Transverse colon (tissue), 4 donors: ENCODE results near the gene JAZF1. TPM values are rescaled to one million over a fixed set of nuclear protein-coding genes. Genes with fewer than 3 reads are reported as not detected.

Source experiments
- DNase-seq: peaks from one replicate; pipeline ENCODE4 v3.0.0-alpha.2; 2019
- H3K27ac ChIP-seq, 4 donors: fragments of 200-600 bp; sonication (generic); 2 replicates each; pipeline ENCODE4 v1.5.1; 2016 to 2018; ENCODE audit warnings: inconsistent platforms in 4 of 4
- H3K27me3 ChIP-seq: fragments of 200-600 bp; sonication (generic); 2 replicates; pipeline ENCODE4 v1.5.1; 2017; ENCODE audit warnings: inconsistent platforms
- H3K36me3 ChIP-seq, 4 donors: fragments of 200-600 bp; sonication (generic); 2 replicates each; pipeline ENCODE4 v1.5.1; 2017 to 2019; ENCODE audit warnings: inconsistent platforms in 4 of 4
- H3K4me1 ChIP-seq, 4 donors: fragments of 200-600 bp; sonication (generic); 2 replicates each; pipeline ENCODE4 v1.5.1; 2017 to 2020; ENCODE audit warnings: inconsistent platforms in 4 of 4
- H3K4me3 ChIP-seq, 4 donors: fragments of 200-600 bp; sonication (generic); 1 replicate in 1 of 4; 2 replicates in 3 of 4; pipeline versions ENCODE4 v1.5.1 to v1.6.1; 2017 to 2019; ENCODE audit warnings: inconsistent platforms in 4 of 4
- H3K9me3 ChIP-seq, 2 donors: fragments of 200-600 bp; sonication (generic); 2 replicates each; pipeline ENCODE4 v1.5.1; 2017 to 2019; ENCODE audit warnings: inconsistent platforms in 2 of 2
- EP300 ChIP-seq: sonication (generic); formaldehyde crosslinking; IDR thresholded peaks from one replicate; pipeline ENCODE4 v1.6.1; 2017; ENCODE audit warnings: antibody characterized with exemption, low read depth
- POLR2A ChIP-seq: fragments of 450-650 bp; IDR thresholded peaks from one replicate; pipeline ENCODE4 v1.6.1; 2016; ENCODE audit warnings: antibody characterized with exemption, mild to moderate bottlenecking, moderate library complexity
- POLR2AphosphoS5 ChIP-seq, 3 donors: sonication (generic); formaldehyde crosslinking; IDR thresholded peaks; one replicate each; pipeline ENCODE4 v1.6.1; 2016; ENCODE audit warnings: antibody characterized with exemption in 3 of 3
- WGBS, 2 donors: methylation state at CpG; one replicate each; pipeline ENCODE4 v1.1.5; 2018; ENCODE audit warnings: low coverage in 1 of 2; 5-methylcytosine and 5-hydroxymethylcytosine counted together
- in situ Hi-C, 4 donors: fragments of 200-750 bp; cut with MboI; loops; one replicate each; pipeline versions ENCODE4 v1.15.0 to v1.15.1; 2017; ENCODE audit warnings: low sequenced_read_pairs in 3 of 4, low pct_ligation_motif_present in 1 of 4, low pct_unique_long_range_greater_than_20kb in 1 of 4
- intact Hi-C: fragments of 100-400 bp; cut with DNase I; formaldehyde crosslinking; loops from one replicate; pipeline ENCODE4 v1.15.1; 2023; ENCODE audit warnings: low total_unique reads
- total RNA-seq, 4 donors: library from RNA; depleted of rRNA; stranded (reverse); fragments of >200 nt; gene quantifications; one replicate each; pipeline ENCODE4 v1.1.0, GENCODE V29; 2016
- TF ChIP-seq, protein P1 (sequence below), 5 experiments: fragments of 200-600 bp in 3 of 5; fragments of 450-650 bp in 2 of 5; sonication (generic) in 3 of 5; IDR thresholded peaks; 1 replicate in 2 of 5; 2 replicates in 3 of 5; pipeline ENCODE4 v1.5.1; 2016 to 2017; ENCODE audit warnings: antibody characterized with exemption in 5 of 5, inconsistent platforms in 3 of 5, mild to moderate bottlenecking in 2 of 5, moderate library complexity in 1 of 5

Gene JAZF1
- total RNA-seq, 4 donors from 2014 or later = 11.0 to 12.2 (median 11.5) TPM

DNA sequence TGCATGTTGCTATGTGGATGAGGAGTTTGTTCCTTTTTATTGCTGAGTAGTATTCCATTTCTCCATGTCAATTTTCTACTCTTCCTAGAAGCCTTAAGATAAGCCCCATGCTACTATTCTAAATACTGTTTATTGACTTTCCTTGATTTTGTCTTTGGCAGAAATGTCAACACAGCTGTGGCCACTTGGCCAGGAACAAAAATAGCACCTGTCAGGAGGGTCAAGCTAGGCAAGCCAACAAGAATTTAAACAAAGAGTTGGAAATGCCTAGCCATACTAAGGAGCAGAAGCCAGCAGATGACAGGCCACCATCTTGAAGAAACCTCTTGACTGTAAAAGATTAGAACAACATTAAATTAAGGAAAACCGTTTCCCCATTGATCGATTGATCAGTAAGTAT lies 34.7 kb downstream of the JAZF1 start:
- no peak for DNase-seq
- no peaks in the 10 kb centered on the region for H3K9me3 ChIP-seq
- intact Hi-C loops (no loop called here), in situ Hi-C loops (no loop called here)
- WGBS, 2 donors = 98 to 100% methylated on average over 2 of the region's 2 CpGs
- H3K4me3 ChIP-seq = no peak overlapping the region
- H3K4me1 ChIP-seq = peaks cover 0 to 14% (median 0%) of the 10 kb centered on the region in 4 donors
- no peaks in the 10 kb centered on the region for H3K27me3 ChIP-seq
- no peak overlapping the region for H3K27ac ChIP-seq
- no peak for TF ChIP-seq POLR2A
- TF ChIP-seq, protein P1, sequence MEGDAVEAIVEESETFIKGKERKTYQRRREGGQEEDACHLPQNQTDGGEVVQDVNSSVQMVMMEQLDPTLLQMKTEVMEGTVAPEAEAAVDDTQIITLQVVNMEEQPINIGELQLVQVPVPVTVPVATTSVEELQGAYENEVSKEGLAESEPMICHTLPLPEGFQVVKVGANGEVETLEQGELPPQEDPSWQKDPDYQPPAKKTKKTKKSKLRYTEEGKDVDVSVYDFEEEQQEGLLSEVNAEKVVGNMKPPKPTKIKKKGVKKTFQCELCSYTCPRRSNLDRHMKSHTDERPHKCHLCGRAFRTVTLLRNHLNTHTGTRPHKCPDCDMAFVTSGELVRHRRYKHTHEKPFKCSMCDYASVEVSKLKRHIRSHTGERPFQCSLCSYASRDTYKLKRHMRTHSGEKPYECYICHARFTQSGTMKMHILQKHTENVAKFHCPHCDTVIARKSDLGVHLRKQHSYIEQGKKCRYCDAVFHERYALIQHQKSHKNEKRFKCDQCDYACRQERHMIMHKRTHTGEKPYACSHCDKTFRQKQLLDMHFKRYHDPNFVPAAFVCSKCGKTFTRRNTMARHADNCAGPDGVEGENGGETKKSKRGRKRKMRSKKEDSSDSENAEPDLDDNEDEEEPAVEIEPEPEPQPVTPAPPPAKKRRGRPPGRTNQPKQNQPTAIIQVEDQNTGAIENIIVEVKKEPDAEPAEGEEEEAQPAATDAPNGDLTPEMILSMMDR (IDR thresholded peaks at IDR 0.05) = no peak
- no peak for TF ChIP-seq EP300
- no peak for TF ChIP-seq POLR2AphosphoS5 (IDR thresholded peaks at IDR 0.05)
- no peaks in the 10 kb centered on the region for H3K36me3 ChIP-seq

DNA sequence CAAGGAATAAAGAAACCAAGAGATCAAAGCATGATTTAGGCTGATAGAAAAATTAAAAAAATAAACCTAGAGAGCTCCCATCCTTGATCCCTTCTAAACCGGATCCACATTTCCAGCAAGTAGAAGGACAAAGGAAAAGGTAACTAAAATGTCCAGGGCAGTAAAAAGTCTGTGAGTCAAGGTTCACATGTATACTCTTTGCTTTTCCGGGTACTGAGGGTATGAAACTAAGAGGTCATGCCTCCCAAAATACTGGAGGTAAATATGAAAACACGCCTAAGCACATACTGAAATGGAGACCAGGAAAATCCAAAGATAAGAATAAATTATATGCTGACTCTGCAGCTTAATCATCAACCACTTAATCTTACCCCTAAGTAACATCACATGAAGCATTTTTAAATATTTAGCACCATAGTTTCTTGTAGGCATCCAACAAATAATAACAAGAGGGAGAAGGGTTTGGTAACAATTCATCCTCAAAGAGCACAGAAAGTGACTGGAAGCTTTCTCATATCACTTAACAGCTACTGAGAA lies 35.4 kb downstream of the JAZF1 start:
- Histone ChIP-seq H3K27me3 (no peaks in the 10 kb centered on the region), H3K27ac (no peak overlapping the region), H3K4me1 (peaks cover 0 to 15% (median 0%) of the 10 kb centered on the region in 4 donors), H3K9me3 (no peaks in the 10 kb centered on the region), H3K4me3 (no peak overlapping the region), H3K36me3 (no peaks in the 10 kb centered on the region)
- WGBS, 2 donors = 68 to 75% methylated on average over 3 of the region's 3 CpGs
- DNase-seq = no peak
- TF ChIP-seq, protein P1 (IDR thresholded peaks at IDR 0.05) = no peak
- intact Hi-C loops = no loop called here
- in situ Hi-C loops = no loop called here

DNA sequence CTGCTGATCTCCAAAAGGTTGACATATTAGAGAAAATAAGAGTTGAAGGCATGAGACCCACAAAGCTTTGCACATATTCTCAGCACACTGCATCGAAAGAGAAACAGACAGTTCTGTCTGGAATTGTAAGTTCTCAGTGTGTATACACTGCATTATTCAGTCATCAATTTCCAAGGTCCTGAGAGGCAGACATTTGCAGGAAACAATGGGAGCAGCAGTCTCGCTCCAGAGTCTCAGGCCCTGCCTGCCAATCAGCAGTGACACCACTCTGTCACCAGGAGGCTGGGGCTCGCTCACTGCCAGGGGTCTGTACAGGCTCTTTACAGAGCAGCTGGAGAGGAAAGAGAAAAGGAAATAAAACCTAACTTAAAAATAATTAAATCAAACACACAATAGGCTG lies 36.3 kb downstream of the JAZF1 start:
- DNase-seq = no peak
- Histone ChIP-seq H3K4me1 (peaks cover 0 to 10% (median 0%) of the 10 kb centered on the region in 4 donors), H3K4me3 (no peak overlapping the region), H3K27ac (no peak overlapping the region), H3K36me3 (no peaks in the 10 kb centered on the region), H3K27me3 (no peaks in the 10 kb centered on the region), H3K9me3 (no peaks in the 10 kb centered on the region)
- in situ Hi-C loops (no loop called here), intact Hi-C loops (no loop called here)
- 87 to 100% methylated on average over 1 to 3 of the region's 3 CpGs for WGBS, 2 donors
- no peak for TF ChIP-seq POLR2AphosphoS5 (IDR thresholded peaks at IDR 0.05)

DNA sequence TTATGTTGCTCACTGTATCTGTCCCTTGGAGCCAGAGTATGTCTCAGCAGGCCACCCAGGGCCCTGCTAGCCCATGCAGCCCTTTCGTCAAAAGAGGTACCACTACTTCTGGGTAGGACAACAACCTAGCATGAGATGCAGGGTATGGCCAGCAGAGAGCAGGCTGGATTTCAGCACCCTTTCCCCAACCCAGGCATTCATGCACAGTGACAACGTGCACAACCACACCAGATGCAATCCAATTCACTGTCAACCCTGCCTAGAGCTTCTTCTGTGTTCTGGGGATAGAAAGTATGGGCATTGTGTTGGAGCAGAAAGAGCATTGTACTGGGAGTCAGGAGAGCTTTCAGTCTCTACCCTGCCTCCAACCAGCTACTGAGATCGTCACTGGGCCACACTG lies 37.9 kb downstream of the JAZF1 start:
- TF ChIP-seq POLR2A = no peak
- no peak for TF ChIP-seq POLR2AphosphoS5 (IDR thresholded peaks at IDR 0.05)
- TF ChIP-seq, protein P1 (IDR thresholded peaks at IDR 0.05) = no peak
- TF ChIP-seq EP300 = no peak
- Histone ChIP-seq H3K27me3 (no peaks in the 10 kb centered on the region), H3K4me3 (no peak overlapping the region), H3K9me3 (no peaks in the 10 kb centered on the region), H3K36me3 (no peaks in the 10 kb centered on the region), H3K27ac (no peak overlapping the region), H3K4me1 (peaks cover 0 to 10% (median 0%) of the 10 kb centered on the region in 4 donors)
- WGBS, 2 donors = 84 to 100% methylated on average over 1 to 3 of the region's 3 CpGs
- in situ Hi-C loops = no loop called here
- intact Hi-C loops = no loop called here
- DNase-seq = no peak

DNA sequence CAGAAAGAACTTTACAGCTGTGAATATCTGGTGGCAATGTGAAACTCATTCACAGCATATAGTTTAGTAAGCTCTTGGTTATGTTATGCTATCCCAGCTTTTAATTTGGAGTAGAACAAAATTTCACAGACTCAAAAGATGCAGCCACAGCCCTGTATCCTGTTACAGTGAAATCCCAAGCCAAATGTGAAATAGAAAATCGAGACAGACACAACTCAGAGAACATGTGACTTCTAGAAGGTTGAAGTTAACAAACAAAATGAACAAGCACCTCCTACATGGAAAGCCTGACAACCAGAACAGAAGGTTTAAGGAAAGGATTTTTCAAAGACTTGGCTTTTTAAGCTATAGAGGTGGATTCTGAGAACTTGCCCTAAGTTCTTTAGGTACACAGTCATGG lies 39.6 kb downstream of the JAZF1 start:
- intact Hi-C loops = no loop called here
- 38 to 44% methylated on average over 1 of the region's 1 CpG for WGBS, 2 donors
- Histone ChIP-seq H3K27ac (no peak overlapping the region), H3K36me3 (no peaks in the 10 kb centered on the region), H3K27me3 (no peaks in the 10 kb centered on the region), H3K4me3 (no peak overlapping the region), H3K9me3 (no peaks in the 10 kb centered on the region), H3K4me1 (peaks cover 0 to 14% (median 0%) of the 10 kb centered on the region in 4 donors)
- no peak for TF ChIP-seq POLR2A
- no peak for TF ChIP-seq EP300
- TF ChIP-seq, protein P1 (IDR thresholded peaks at IDR 0.05) = no peak
- TF ChIP-seq POLR2AphosphoS5 (IDR thresholded peaks at IDR 0.05) = no peak
- no peak for DNase-seq
- in situ Hi-C loops = no loop called here
